GM18873 (cell line): ENCODE results near the gene FIS1.
"Not testable (repeated sequence)": the region's sequence is repeated elsewhere in the genome, so short reads cannot be mapped to it uniquely, and the experiment has no call there.

ENCODE experiments used
- ATAC-seq: cut with Tn5 transposase; IDR thresholded peaks from one replicate; pipeline ENCODE4 v1.9.1; 2021; ENCODE audit warnings: mild to moderate bottlenecking, moderate library complexity, moderate number of reproducible peaks; ENCODE audit not compliant: unreplicated experiment, low FRiP score

The FIS1 gene

DNA sequence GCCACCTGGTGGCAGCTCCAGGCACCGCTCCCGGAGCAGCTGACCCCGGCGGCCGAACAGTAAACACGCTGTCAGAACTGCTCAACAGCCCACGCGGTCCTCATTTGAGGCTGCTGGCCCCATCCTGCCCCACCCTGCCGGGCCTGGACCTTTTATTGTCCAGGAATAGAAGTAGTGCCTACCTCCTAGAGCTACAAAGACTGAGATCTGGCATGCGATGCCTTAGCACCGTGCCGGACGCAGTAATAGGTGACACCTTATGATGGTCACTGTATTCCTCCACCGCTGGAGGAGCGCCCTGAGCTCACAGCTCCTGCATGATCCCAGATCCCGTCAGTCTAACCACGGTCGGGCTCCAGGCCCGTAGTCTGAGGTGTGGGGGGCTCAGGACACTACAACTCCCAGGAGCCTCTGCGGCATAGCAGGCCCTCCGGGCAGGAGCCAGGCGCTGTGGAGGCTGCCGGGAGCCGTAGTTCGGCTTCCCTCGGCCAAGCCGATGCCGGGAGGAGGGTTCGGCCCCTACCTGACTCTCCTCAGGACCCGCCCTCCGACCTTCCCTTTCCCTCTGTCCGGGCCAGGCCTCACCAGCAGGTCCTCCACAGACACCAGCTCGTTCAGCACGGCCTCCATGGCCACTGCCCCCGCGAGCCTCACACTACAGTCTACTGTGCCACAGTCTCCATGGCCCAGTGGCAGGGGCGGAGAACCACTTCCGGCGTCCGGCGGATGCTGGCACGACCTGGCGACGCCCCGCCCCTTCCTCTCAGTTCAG lies at the start of gene FIS1:
Gene FIS1 (minus strand): TSS at position 707 of the 772 bp plus-strand sequence. CDS start 77 bp downstream, at position 630.
- peak; percentile 85 for ATAC-seq

GRCh38 chr7:101294039-101294831 lies 49.4 kb upstream of the FIS1 start:
- no peak for ATAC-seq

GRCh38 chr7:101293069-101294021 lies 48.5 kb upstream of the FIS1 start:
- not testable (repeated sequence) for ATAC-seq

DNA sequence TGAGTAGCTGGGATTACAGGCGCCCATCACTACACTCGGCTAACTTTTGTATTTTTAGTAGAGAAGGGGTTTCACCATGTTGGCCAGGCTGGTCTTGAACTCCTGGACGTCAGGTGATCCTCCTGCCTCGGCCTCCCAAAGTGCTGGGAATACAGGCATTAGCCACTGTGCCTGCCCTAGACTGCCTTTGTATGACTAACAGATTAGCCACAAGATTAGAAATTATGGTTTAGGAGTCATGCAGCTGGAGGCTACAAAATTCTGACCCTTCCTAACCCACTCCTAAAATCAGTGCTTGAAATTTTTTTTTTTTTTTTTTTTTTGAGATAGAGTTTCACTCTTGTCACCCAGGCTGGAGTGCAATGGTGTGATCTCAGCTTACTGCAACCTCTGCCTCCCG lies 47.7 kb upstream of the FIS1 start:
- not testable (repeated sequence) for ATAC-seq

GRCh38 chr7:101290186-101291037 lies 45.5 kb upstream of the FIS1 start:
- ATAC-seq: not testable (repeated sequence)

DNA sequence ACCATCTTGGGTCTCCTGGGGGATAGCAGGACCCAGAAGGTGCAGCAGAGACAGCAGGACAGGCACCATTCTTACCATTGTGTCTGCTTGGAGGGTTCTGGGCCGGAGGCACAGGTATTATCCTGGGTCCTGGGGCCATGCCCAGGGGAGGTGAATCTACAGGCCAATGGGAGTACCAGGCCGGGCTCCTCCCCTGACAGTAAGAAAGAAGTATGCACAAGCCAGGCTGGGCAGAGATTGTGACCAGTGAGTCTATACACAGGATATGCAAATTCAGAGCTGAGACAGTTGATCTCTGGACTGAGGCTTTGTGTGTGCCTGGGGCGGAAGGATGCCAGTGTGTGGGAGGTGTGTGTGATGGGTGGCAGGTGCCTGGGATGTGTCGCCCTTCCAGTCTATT lies 44.8 kb upstream of the FIS1 start:
- not testable (repeated sequence) for ATAC-seq

DNA sequence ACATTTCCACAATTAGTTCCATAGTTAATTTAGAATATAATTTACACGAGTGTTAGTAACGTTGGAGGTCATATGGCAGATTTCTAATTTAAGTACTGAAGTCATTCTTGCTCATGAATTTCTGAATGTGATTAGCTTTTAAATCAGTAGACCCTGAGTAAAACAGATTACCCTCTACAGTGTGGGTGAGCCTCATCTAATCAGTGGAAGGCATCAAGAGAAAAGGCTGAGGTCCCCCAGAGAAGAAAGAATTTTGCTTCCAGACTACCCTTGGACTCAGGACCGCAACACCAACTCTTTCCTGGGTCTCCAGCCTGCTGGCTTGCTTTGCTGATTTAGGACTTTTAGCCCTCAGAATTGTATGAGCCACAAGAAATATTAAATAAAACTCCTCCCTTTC lies 43.6 kb upstream of the FIS1 start:
- no peak for ATAC-seq

DNA sequence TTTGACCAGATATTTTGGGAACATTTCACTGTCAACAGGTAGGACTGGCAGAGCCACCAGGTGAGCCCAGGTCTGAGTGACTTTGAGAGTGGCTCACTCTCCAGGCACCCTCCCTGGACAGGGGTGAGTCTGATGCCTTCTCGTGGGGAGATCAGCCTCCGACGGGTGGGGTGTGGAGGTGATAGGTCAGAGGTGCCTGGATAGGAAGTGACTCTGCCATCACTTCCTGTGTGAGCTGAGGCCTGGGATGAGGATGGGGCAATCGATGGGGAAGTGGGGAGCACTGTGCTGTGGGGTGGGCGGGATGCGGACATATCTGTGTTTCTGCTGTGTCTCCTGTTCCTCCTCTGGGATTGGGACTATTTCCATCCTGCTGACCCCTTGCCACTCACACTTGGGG lies 42.2 kb upstream of the FIS1 start:
- ATAC-seq: no peak

- ATAC-seq: not testable (repeated sequence)
Measured at GRCh38 chr7:101285880-101286279, 41.0 kb upstream of the FIS1 start.

GRCh38 chr7:101285171-101285570 lies 40.3 kb upstream of the FIS1 start:
- no peak for ATAC-seq

GRCh38 chr7:101280912-101281311 lies 36.0 kb upstream of the FIS1 start:
- ATAC-seq: not testable (repeated sequence)

- no peak for ATAC-seq
Measured at GRCh38 chr7:101278461-101279292, 33.8 kb upstream of the FIS1 start.

GRCh38 chr7:101277155-101277554 lies 32.3 kb upstream of the FIS1 start:
- no peak for ATAC-seq

GRCh38 chr7:101273206-101273605 lies 28.3 kb upstream of the FIS1 start:
- no peak for ATAC-seq

DNA sequence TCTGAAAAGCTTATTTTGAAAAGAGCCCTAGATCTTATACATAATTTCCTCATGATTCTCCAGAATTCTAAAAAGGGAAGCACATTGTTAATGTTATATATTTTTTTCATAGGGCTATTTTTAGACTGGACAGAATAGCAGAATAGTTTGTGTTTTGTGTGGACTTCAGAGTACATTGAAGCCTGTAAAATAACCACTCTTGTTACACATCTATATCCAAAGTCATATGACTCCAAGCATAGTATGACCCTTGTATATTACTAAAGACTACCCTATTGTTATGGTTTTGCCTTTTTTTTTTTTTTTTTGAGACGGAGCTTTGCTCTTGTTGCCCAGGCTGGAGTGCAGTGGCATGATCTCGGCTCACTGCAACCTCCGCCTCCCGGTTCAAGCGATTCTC lies 26.1 kb upstream of the FIS1 start:
- no peak for ATAC-seq

- no peak for ATAC-seq
Measured at GRCh38 chr7:101269664-101270063, 24.8 kb upstream of the FIS1 start.

- ATAC-seq: no peak
Measured at GRCh38 chr7:101265622-101266516, 21.0 kb upstream of the FIS1 start.
